H54 (cell line): ENCODE data around the gene MED1.
"Not testable (repeated sequence)": the region's sequence is repeated elsewhere in the genome, so short reads cannot be mapped to it uniquely, and the experiment has no call there.

ENCODE experiments used
- DNase-seq: peaks from one replicate; pipeline ENCODE4 v3.0.0; 2011; ENCODE audit warnings: low spot score, mixed read lengths; ENCODE audit not compliant: insufficient read length
- FAIRE-seq: peaks from 3 replicates; lab custom pipeline; 2011; peaks lifted over from hg19 to GRCh38; lab: Jason Lieb, UNC
- POLR2A ChIP-seq: IDR thresholded peaks from 2 replicates; pipeline ENCODE4 v1.6.1; 2011; ENCODE audit warnings: low read depth, mild to moderate bottlenecking, low read length

MED1 gene, protein sequence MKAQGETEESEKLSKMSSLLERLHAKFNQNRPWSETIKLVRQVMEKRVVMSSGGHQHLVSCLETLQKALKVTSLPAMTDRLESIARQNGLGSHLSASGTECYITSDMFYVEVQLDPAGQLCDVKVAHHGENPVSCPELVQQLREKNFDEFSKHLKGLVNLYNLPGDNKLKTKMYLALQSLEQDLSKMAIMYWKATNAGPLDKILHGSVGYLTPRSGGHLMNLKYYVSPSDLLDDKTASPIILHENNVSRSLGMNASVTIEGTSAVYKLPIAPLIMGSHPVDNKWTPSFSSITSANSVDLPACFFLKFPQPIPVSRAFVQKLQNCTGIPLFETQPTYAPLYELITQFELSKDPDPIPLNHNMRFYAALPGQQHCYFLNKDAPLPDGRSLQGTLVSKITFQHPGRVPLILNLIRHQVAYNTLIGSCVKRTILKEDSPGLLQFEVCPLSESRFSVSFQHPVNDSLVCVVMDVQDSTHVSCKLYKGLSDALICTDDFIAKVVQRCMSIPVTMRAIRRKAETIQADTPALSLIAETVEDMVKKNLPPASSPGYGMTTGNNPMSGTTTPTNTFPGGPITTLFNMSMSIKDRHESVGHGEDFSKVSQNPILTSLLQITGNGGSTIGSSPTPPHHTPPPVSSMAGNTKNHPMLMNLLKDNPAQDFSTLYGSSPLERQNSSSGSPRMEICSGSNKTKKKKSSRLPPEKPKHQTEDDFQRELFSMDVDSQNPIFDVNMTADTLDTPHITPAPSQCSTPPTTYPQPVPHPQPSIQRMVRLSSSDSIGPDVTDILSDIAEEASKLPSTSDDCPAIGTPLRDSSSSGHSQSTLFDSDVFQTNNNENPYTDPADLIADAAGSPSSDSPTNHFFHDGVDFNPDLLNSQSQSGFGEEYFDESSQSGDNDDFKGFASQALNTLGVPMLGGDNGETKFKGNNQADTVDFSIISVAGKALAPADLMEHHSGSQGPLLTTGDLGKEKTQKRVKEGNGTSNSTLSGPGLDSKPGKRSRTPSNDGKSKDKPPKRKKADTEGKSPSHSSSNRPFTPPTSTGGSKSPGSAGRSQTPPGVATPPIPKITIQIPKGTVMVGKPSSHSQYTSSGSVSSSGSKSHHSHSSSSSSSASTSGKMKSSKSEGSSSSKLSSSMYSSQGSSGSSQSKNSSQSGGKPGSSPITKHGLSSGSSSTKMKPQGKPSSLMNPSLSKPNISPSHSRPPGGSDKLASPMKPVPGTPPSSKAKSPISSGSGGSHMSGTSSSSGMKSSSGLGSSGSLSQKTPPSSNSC (N-terminal part only)

DNA sequence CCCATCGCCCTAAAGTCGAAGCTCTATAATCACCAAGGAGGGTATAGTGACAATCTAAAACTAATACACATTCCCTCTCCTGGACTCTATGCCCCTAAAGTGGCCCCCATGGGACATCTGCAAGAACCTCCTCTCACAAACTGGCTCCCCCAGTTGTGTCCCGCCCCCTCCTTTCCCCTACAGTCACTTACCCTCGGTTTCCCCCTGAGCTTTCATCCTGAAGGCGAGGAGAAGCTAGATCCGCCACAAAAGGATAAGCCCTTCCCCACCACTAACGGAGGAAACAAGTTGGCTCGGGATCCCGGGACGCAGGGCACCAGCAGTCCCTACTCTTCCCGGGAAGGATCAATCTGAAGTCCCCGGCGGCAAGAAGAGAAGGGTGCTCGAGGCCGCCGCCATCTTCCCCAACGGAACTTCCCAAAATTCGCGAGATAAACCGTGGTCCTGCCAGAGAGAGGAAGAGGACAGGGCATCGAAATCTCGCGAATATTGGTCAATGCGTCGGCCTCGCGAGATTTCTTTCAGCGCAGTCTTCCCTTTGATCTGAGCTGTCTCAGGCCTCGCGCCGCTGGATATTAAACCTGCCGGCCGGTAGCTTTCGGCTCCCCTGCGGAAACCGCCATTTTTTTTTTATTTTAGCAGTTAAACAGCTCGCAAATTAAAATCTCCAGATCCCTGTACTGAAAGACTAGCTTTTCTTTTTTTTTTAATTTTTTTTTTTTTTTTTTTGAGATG lies at the start of gene MED1:
MED1 (minus strand) TSS at position 417 of the 735 bp plus-strand sequence; CDS start at position 216, 201 bp downstream.
- peak; percentile 46; the same call in 1 of the 2 replicates for TF ChIP-seq POLR2A
- DNase-seq = peak; percentile 94
- FAIRE-seq = peak; percentile 87

DNA sequence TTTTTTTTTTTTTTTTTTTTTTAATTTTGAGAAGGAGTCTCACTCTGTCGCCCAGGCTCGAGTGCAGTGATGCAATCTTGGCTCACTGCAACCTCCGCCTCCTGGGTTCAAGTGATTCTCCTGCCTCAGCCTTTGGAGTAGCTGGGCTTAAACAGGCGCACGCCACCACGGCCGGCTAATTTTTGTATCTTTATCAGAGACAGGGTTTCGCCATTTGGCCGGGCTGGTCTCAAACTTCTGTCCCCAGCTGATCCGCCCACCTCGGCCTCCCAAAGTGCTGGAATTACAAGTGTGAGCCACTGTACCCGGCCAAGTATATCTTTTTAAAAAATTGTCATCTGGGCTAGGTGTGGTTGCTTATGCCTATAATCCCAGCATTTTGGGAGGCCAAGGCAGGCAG lies 45.9 kb upstream of the MED1 start:
- not testable (repeated sequence) for FAIRE-seq, DNase-seq

DNA sequence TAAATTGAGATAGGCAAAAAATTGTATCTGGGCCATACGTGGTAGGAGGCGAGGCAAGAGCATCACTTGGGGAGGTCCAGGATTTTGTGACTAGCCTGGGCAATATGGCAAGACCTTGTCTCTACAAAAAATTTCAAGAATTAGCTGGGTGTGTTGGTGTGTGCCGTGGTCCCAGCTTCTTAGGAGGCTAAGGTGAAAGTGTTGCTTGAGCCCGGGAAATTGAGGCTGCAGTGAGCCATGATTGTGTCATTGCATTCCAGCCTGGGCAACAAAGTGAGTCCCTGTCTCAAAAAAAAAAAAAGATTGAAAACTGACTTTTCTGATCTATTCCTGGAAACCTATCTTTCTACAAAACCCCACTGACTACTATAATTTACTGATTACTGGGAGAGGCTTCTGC lies 36.9 kb upstream of the MED1 start:
- TF ChIP-seq POLR2A = no peak
- DNase-seq (no peak), FAIRE-seq (no peak)

DNA sequence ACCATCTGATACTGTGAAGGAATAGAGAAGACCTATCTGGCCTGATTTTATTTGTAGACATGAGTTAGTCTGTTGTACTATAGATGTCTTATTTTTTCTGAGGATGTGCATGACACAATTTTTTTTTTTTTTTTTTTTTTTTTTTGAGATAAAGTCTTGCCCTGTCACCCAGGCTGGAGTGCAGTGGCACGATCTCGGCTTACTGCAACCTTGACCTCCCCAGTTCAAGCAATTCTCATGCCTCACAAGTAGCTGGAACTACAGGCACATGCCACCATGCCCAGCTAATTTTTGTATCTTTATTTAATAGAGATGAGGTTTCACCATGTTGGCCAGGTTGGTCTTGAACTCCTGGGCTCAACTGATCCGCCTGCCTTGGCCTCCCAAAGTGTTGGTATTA lies 36.4 kb upstream of the MED1 start:
- DNase-seq, FAIRE-seq: not testable (repeated sequence)

DNA sequence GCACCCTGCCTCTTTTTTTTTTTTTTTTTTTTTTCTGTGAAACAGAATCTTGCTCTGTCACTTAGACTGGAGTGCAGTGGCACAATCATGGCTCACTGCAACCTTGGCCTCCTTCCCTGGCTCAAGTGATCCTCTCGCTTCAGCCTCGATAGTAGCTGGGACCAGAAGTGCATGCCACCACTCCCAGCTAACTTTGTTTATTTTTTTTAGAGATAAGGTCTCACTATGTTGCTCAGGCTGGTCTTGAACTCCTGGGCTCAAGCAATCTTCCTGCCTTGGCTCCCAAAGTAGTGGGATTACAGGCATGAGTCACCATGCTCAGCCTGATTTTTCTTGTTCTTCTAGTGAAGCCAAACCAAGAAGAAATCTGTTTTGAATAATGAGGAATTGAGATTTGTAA lies 35.2 kb upstream of the MED1 start:
- TF ChIP-seq POLR2A = no peak
- DNase-seq (no peak), FAIRE-seq (peak; percentile 27)

DNA sequence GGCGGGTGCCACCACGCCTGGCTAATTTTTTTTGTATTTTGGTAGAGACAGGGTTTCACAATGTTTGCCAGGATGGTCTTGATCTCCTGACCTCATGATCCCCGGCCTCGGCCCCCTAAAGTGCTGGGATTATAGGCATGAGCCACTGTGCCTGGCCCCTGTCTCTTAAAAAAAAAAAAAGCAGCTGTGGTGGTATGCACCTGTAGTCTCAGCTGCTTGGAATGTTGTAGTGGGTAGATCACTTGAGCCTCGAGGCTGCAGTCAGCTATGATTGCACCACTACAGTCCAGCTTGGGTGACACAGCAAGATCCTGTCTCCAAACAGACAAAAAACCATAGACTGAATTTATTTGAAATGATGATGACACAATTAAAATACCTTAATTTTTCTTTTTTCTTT lies 34.5 kb upstream of the MED1 start:
- no peak for TF ChIP-seq POLR2A
- peak; percentile 34 for DNase-seq
- FAIRE-seq = peak; percentile 38

DNA sequence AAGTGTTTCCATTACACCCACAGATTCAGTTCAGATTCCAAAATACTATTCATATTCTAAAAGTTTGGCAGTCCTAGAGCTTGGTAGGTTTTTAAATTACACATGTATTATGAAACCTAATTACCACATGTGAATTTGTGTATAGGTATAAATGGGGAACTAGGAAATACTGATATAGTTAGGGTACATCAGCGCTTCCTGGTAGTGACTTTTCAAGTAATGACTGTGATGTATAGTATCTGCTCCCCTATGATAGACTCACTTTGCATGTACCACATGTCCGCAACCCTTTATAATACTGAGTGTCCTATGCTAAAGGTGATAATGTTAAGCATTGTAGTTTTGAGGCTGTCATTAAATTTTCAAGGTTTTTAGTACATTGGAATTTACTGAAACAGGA lies 33.1 kb upstream of the MED1 start:
- TF ChIP-seq POLR2A = no peak
- FAIRE-seq (no peak), DNase-seq (no peak)

DNA sequence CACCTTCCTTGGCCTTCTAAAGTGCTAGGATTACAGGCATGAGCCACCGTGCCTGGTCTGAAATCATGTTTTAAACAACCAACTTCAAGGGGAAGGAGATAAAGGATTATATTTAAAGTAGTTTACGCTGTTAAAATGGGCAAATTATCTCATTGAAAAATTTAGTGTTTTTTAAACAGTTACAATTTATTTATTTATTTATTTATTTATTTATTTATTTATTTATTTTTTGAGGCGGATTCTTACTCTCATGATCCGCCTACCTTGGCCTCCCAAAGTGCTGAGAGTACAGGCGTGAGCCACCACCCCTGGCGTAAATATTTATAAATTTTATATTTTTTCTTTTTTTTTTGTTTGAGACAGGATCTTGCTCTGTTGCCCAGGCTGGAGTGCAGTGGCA lies 32.4 kb upstream of the MED1 start:
- DNase-seq (no peak), FAIRE-seq (no peak)
- TF ChIP-seq POLR2A = no peak

DNA sequence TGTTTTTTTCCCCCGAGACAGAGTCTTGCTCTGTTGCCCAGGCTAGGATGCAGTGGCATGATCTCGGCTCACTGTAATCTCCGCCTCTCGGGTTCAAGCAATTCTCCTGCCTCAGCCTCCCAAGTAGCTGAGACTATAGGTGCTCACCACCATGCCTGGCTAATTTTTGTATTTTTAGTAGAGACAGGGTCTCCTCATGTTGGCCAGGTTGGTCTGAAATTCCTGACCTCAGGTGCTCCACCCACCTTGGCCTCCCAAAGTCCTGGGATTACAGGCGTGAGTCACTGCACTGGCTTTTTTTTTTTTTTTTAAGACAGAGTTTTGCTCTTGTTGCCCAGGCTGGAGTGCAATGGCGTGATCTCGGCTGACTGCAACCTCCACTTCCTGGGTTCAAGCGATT lies 28.6 kb upstream of the MED1 start:
- not testable (repeated sequence) for DNase-seq, FAIRE-seq

DNA sequence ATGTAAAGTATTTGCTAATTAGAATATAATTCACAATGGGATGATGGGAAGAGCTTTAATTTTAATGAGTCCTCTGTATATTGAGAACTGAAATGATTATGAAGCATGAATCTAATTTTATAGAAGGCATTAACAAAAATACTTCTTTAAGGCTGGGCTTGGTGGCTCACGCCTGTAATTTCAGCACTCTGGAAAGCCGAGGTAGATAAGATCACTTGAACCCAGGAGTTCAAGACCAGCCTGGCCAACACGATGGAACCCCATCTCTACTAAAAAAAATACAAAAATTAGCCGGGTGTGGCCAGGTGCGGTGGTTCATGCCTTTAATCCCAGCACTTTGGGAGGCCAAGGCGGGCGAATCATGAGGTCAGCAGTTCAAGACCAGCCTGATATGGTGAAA lies 22.2 kb upstream of the MED1 start:
- no peak for TF ChIP-seq POLR2A
- no peak for FAIRE-seq
- no peak for DNase-seq

DNA sequence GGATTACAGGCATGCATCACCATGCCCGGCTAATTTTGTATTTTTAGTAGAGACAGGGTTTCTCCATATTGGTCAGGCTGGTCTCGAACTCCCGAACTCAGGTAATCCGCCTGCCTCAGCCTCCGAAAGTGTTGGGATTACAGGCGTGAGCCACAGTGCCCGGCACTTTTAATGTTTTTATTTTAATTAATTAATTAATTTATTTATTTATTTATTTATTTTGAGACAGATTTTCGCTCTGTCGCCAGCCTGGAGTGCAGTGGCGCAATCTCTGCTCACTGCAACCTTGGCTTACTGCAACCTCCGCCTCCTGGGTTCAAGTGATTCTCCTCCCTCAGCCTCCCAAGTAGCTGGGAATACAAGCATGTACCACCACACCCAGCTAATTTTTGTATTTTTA lies 17.5 kb upstream of the MED1 start:
- DNase-seq, FAIRE-seq: not testable (repeated sequence)

DNA sequence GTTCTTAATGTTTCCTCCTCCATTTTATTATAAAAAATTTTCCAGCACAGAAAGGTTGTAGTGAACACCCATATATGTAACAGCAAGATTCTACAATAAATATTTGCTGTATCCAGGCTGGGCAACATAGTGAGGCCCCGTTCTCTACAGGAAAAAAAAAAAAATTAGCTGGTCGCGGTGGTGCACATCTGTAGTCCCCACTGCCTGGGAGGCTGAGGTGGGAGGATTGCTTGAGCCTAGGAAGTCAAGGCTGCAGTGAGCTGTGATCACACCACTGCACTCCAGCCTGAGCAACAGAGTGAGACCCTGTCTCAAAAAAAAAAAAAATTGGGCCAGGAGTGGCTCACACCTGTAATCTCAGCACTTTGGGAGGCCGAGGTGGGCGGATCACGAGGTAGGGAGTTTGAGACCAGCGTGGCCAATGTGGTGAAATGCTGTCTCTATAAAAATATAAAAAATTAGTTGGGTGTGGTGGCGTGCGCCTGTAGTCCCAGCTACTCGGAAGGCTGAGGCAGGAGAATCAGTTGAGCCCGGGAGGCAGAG lies 13.6 kb upstream of the MED1 start:
- not testable (repeated sequence) for FAIRE-seq, DNase-seq
